A549 treated with Mapracorat at 1 μM for 4 hours (cell line): ENCODE measurements around the gene SNRPD3. TPM values are rescaled to one million over a fixed set of nuclear protein-coding genes. Genes with fewer than 3 reads are reported as not detected.

ENCODE experiments used
- total RNA-seq: library from RNA; stranded (reverse); fragments of 200-300 nt; extraction: Qiagen RNA extraction; gene quantifications from 5 replicates; pipeline ENCODE4 v1.2.3, GENCODE V29; 2022

Gene SNRPD3
- total RNA-seq = 133 to 266 TPM (median 142 TPM) in 5 replicates

GRCh38 chr22:24555165-24556039, at the start of gene SNRPD3:
Gene SNRPD3, plus strand, starts transcription at chr22:24555999. Its CDS starts 1,676 bp downstream, at chr22:24557675.

GRCh38 chr22:24554313-24555164, 1.3 kb upstream of the SNRPD3 start, which contains the start of gene GUCD1:
Gene GUCD1, minus strand, starts transcription at chr22:24555138. Its CDS starts 147 bp downstream, at chr22:24554991.

GRCh38 chr22:24592851-24593558, 37.2 kb downstream of the SNRPD3 start, which contains the start of gene LRRC75B:
Gene LRRC75B, minus strand, starts transcription at chr22:24593073. Its CDS starts 34 bp downstream, at chr22:24593039.

GRCh38 chr22:24602847-24603769, 47.3 kb downstream of the SNRPD3 start, which contains the start of gene GGT1:
Gene GGT1, plus strand, starts transcription at chr22:24603193. Its CDS starts 7,889 bp downstream, at chr22:24611082.

Other genes with a start within 250 kb of the SNRPD3 start
- gene ADORA2A, start 128.4 kb upstream of the SNRPD3 start, total RNA-seq = 0.54 to 1.2 TPM (median 0.80 TPM) in 5 replicates
- gene UPB1, start 60.7 kb upstream of the SNRPD3 start, total RNA-seq = not detected in 5 replicates
- gene GUCD1, start 861 bp upstream of the SNRPD3 start, total RNA-seq = 47.8 to 63.4 TPM (median 53.0 TPM) in 5 replicates
- 5.5 to 9.0 TPM (median 8.1 TPM) in 5 replicates for gene LRRC75B, start 37.1 kb downstream of the SNRPD3 start, total RNA-seq
- gene GGT1, start 47.2 kb downstream of the SNRPD3 start, total RNA-seq = 84.8 to 113 TPM (median 104 TPM) in 5 replicates
- gene PIWIL3, start 218.7 kb downstream of the SNRPD3 start, total RNA-seq = not detected in 5 replicates